DND-41 (cell line): ENCODE data around the gene CFAP97D2.
"Not testable (repeated sequence)": the region's sequence is repeated elsewhere in the genome, so short reads cannot be mapped to it uniquely, and the experiment has no call there.

Source experiments
- ATAC-seq: fragments of 200-7000 bp; cut with Tn5 transposase; 3 replicates; pipeline ENCODE4 v1.9.1; 2021; ENCODE audit warnings: low read depth; ENCODE audit not compliant: insufficient read depth
- DNase-seq: peaks from one replicate; pipeline ENCODE4 v3.0.0-alpha.2; 2020
- H2AFZ ChIP-seq: 2 replicates; pipeline ENCODE4 v1.6.0; 2012; ENCODE audit warnings: low read depth, low read length
- H3K27ac ChIP-seq: 2 replicates; pipeline ENCODE4 v1.5.1; 2012; ENCODE audit warnings: low read length, inconsistent platforms
- H3K27me3 ChIP-seq: fragments of 200-600 bp; sonication (generic); 2 replicates; pipeline ENCODE4 v1.6.0; 2012; ENCODE audit warnings: low read length, mild to moderate bottlenecking, inconsistent platforms; ENCODE audit not compliant: insufficient read depth, poor library complexity
- H3K36me3 ChIP-seq: 2 replicates; pipeline ENCODE4 v1.5.1; 2012; ENCODE audit warnings: low read length, inconsistent platforms; ENCODE audit not compliant: insufficient read depth
- H3K4me1 ChIP-seq: 2 replicates; pipeline ENCODE4 v1.5.1; 2012; ENCODE audit warnings: mild to moderate bottlenecking, low read length; ENCODE audit not compliant: insufficient read depth
- H3K4me2 ChIP-seq: 2 replicates; pipeline ENCODE4 v1.6.0; 2012; ENCODE audit warnings: mild to moderate bottlenecking, moderate library complexity, low read length, inconsistent platforms; ENCODE audit not compliant: insufficient read depth
- H3K4me3 ChIP-seq, 2 experiments: fragments of 200-600 bp in 1 of 2; shearing (Covaris generic) in 1 of 2; 2 replicates each; pipeline ENCODE4 v1.5.1; 2012 to 2016; ENCODE audit warnings: inconsistent platforms in 2 of 2, low read length in 2 of 2, mild to moderate bottlenecking in 2 of 2, low read depth in 1 of 2, moderate library complexity in 1 of 2
- H3K79me2 ChIP-seq: 2 replicates; pipeline ENCODE4 v1.6.0; 2012; ENCODE audit warnings: low read length, inconsistent platforms; ENCODE audit not compliant: insufficient read depth
- H3K9ac ChIP-seq: 2 replicates; pipeline ENCODE4 v1.6.0; 2012; ENCODE audit warnings: low read depth, mild to moderate bottlenecking, inconsistent platforms, low read length, moderate library complexity
- H3K9me3 ChIP-seq: 2 replicates; pipeline ENCODE4 v1.5.1; 2012; ENCODE audit warnings: low read length, moderate library complexity, mild to moderate bottlenecking, inconsistent platforms; ENCODE audit not compliant: insufficient read depth, severe bottlenecking
- H4K20me1 ChIP-seq: 2 replicates; pipeline ENCODE4 v1.6.0; 2012; ENCODE audit warnings: low read length; ENCODE audit not compliant: insufficient read depth
- CTCF ChIP-seq: IDR thresholded peaks from 2 replicates; pipeline ENCODE4 v1.5.1; 2012; ENCODE audit warnings: borderline replicate concordance, low read length, moderate library complexity, mild to moderate bottlenecking; ENCODE audit not compliant: poor library complexity, severe bottlenecking; ENCODE audit errors: extremely low read depth
- EZH2 ChIP-seq: IDR thresholded peaks from 3 replicates; pipeline ENCODE4 v1.6.1; 2012; ENCODE audit warnings: borderline replicate concordance, low read depth, mild to moderate bottlenecking, moderate library complexity, low read length, inconsistent platforms; ENCODE audit not compliant: severe bottlenecking

CFAP97D2 gene

GRCh38 chr13:114157869-114158495, 21.1 kb upstream of the CFAP97D2 start:
- no peak for DNase-seq
- no peak overlapping the region for H3K4me2 ChIP-seq

GRCh38 chr13:114158869-114159666, 20.0 kb upstream of the CFAP97D2 start:
- not testable (repeated sequence) for DNase-seq, H3K9me3 ChIP-seq, H2AFZ ChIP-seq, H3K27me3 ChIP-seq, H3K4me3 ChIP-seq, H3K27ac ChIP-seq, H3K9ac ChIP-seq, H3K4me2 ChIP-seq, H3K79me2 ChIP-seq, H3K36me3 ChIP-seq, ATAC-seq, H4K20me1 ChIP-seq
- H3K4me1 ChIP-seq, result peaks cover 26% of the 10 kb centered on the region

More at GRCh38 chr13:114157869-114158495, 21.1 kb upstream of the CFAP97D2 start:
- Histone ChIP-seq H3K9me3 (no peaks in the 10 kb centered on the region), H3K36me3 (no peaks in the 10 kb centered on the region), H3K79me2 (no peaks in the 10 kb centered on the region), H3K4me1 (peaks cover 35% of the 10 kb centered on the region), H3K27ac (no peak overlapping the region), H3K27me3 (no peaks in the 10 kb centered on the region), H3K4me3 (no peak overlapping the region), H4K20me1 (no peaks in the 10 kb centered on the region), H3K9ac (no peak overlapping the region), H2AFZ (no peak overlapping the region)
- ATAC-seq, result no peak
- TF ChIP-seq EZH2 (no peak), CTCF (no peak)

GRCh38 chr13:114161028-114161556, 18.0 kb upstream of the CFAP97D2 start:
- H3K9me3 ChIP-seq, result no peaks in the 10 kb centered on the region
- TF ChIP-seq EZH2 (no peak), CTCF (no peak)
- no peaks in the 10 kb centered on the region for H3K36me3 ChIP-seq
- H3K4me3 ChIP-seq, result no peak overlapping the region
- H3K4me1 ChIP-seq, result peaks cover 17% of the 10 kb centered on the region
- no peaks in the 10 kb centered on the region for H3K79me2 ChIP-seq
- H4K20me1 ChIP-seq, result no peaks in the 10 kb centered on the region
- DNase-seq (no peak), ATAC-seq (no peak)
- H2AFZ ChIP-seq, result no peak overlapping the region
- no peak overlapping the region for H3K4me2 ChIP-seq
- H3K27me3 ChIP-seq, result no peaks in the 10 kb centered on the region
- no peak overlapping the region for H3K9ac ChIP-seq
- H3K27ac ChIP-seq, result no peak overlapping the region
